ENCODE results near the gene CHAF1A. TPM values are rescaled to one million over a fixed set of nuclear protein-coding genes. Genes with fewer than 3 reads are reported as not detected.

Gene CHAF1A
- total RNA-seq, 3 donors from 2014 or later, result 17.3 to 24.9 (median 18.1) TPM

DNA sequence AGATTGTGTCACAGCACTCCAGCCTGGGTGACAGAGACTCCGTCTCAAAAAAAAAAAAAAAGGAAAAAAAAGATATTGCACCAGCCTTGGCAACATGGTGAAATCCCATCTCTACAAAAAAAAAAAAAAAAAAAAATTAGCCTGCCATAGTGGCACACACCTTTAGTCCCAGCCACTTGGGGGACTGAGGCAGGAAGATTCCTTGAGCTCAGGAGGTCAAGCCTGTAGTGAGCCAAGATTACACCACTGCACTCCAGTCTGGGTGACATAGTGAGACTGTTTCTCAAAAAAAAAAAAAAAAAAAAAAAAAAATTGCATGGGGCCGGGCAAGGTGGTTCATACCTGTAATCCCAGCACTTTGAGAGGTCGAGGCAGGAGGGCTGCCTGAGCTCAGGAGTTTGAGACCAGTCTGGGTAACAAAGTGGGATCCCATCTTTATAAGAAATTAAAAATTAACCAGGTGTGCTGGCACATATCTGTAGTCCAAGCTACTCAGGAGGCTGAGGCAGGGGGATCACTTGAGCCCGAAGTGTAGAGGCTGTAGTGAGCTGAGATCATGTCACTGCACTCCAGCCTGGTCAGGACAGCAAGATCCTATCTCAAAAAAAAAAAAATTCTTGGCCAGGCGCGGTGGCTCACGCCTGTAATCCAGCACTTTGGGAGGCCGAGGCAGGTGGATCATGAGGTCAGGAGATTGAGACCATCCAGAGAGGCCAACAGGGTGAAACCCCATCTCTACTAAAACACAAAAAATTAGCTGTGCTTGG is 62.6 kb downstream of the CHAF1A start:
- Histone ChIP-seq H3K36me3 (ENCODE audit: low read depth) (no peaks in the 10 kb centered on the region), H3K4me3 (no peak overlapping the region), H3K4me1 (ENCODE audit: low read depth) (no peaks in the 10 kb centered on the region), H3K9me3 (no peaks in the 10 kb centered on the region)
- intact Hi-C loops (cut with DNase I, micrococcal nuclease), result no loop called here
- TF ChIP-seq, protein P1, sequence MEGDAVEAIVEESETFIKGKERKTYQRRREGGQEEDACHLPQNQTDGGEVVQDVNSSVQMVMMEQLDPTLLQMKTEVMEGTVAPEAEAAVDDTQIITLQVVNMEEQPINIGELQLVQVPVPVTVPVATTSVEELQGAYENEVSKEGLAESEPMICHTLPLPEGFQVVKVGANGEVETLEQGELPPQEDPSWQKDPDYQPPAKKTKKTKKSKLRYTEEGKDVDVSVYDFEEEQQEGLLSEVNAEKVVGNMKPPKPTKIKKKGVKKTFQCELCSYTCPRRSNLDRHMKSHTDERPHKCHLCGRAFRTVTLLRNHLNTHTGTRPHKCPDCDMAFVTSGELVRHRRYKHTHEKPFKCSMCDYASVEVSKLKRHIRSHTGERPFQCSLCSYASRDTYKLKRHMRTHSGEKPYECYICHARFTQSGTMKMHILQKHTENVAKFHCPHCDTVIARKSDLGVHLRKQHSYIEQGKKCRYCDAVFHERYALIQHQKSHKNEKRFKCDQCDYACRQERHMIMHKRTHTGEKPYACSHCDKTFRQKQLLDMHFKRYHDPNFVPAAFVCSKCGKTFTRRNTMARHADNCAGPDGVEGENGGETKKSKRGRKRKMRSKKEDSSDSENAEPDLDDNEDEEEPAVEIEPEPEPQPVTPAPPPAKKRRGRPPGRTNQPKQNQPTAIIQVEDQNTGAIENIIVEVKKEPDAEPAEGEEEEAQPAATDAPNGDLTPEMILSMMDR (IDR thresholded peaks at IDR 0.05), result no peak
- no peak for DNase-seq
- no peak for ATAC-seq

DNA sequence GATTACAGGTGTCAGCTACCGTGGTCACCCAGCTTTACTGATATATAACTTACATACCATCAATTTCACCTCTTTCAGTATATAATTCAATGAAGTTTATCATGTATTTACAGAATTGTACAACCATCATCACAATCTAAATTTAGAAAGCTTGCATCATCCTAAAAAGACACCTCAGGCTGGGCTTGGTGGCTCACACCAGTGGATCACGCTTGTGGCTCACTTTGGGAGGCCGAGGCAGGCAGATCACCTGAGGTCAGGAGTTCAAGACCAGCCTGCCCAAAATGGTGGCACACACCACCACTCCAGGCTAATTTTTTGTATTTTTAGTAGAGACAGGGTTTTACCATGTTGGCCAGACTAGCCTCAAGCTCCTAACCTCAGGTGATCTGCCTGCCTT is 65.4 kb downstream of the CHAF1A start:
- H3K4me1 ChIP-seq (ENCODE audit: low read depth), result no peaks in the 10 kb centered on the region
- peaks cover 6% of the 10 kb centered on the region for H3K36me3 ChIP-seq (ENCODE audit: low read depth)
- intact Hi-C loops (cut with DNase I, micrococcal nuclease), result no loop called here
- no peak for ATAC-seq
- H3K9me3 ChIP-seq, result no peaks in the 10 kb centered on the region
- TF ChIP-seq, protein P1 (IDR thresholded peaks at IDR 0.05), result no peak
- no peak for DNase-seq
- H3K4me3 ChIP-seq, result no peak overlapping the region

DNA sequence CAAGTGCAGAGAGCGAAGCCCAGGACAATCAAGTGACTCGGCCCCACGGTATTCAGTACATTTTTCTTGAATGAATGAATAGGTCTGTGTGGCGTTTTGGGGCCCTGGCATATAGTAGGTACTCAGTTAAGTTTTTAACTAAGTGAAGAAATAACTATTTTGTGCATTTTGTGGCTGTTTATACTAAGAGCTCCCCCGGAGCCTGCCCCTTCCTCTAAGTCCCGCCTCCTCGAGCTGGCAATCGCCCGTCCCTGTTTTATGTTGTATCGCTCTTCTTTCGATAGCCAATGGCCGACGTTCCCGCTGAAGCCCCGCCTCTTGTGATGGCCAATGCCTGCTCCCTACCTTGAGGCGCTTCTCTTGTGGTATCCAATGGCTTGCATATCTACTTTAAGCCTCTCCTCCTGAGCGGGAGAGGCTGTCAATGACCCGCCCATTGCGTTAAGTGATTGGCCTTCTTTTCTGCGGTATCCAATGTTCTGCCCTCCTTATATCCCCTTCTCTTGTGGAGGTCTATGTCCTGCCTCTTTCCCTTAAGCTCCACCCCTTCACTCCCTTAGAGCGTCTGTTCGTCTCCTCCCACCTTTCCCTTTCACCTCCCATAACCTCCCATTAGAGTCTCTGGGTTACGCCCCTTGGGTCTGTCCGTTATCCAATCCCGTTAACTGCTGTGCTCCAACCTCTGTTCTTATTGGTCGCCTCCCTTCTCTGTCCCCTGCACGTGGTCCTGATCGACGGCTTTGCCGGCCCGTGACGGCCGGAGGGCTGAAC is 69.1 kb downstream of the CHAF1A start:
- peak overlapping the region; percentile 83 for H3K4me3 ChIP-seq
- peaks cover 6% of the 10 kb centered on the region for H3K36me3 ChIP-seq (ENCODE audit: low read depth)
- peak; percentile 92 for ATAC-seq
- H3K4me1 ChIP-seq (ENCODE audit: low read depth), result peaks cover 12% of the 10 kb centered on the region
- H3K9me3 ChIP-seq, result no peaks in the 10 kb centered on the region
- TF ChIP-seq, protein P1 (IDR thresholded peaks at IDR 0.05), result no peak
- DNase-seq, result peak; percentile 97 to 99 (median 98)
- intact Hi-C loops (cut with DNase I, micrococcal nuclease), result no loop called here

DNA sequence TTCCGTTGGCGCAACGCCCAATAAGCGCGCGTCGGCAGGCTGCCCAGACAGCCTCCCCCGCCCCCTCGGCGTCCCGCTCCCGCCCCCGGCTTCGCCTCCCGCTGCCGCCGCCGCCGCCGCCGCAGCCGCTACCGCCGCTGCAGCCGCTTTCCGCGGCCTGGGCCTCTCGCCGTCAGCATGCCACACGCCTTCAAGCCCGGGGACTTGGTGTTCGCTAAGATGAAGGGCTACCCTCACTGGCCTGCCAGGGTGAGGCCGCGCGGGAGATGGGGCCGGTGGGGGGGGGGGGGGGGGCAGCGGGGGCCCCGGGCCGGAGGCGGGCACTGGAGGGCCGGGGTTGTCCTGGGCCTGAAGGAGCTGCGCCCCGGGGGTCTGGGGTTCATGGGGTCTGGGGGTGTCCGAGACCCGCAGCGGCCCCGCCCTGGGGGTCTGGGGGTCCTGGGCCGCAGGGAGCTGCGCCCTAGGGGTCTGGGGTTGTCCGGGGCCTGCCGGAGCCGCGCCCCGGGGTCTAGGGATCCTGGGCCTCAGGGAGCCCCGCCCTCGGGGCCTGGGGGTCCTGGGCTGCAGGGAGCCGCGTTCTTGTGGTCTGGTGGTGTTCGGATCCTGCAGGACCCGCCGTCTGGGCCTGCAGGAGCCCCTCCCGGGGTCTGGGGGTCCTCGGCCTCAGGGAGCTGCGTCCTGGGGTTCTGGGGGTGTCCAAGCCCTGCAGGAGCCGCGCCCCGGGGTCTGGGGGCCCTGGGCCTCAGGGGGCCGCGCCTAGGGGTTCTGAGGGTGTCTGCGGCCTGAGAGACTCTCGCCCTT is 69.9 kb downstream of the CHAF1A start, which contains the start of gene HDGFL2:
Gene HDGFL2, plus strand, starts transcription at position 124 of the 801 bp plus-strand sequence. Its CDS starts 54 bp downstream, at position 178.
- Histone ChIP-seq H3K4me1 (ENCODE audit: low read depth) (peaks cover 12% of the 10 kb centered on the region), H3K4me3 (peak within 1 kb of the TSS; percentile 83), H3K36me3 (ENCODE audit: low read depth) (peaks cover 6% of the 10 kb centered on the region), H3K9me3 (no peaks in the 10 kb centered on the region)
- DNase-seq (peak in 2 of 3 donors; percentile 69 to 98), ATAC-seq (no peak)
- intact Hi-C loops (cut with DNase I, micrococcal nuclease), result no loop called here
- TF ChIP-seq, protein P1 (IDR thresholded peaks at IDR 0.05), result no peak

DNA sequence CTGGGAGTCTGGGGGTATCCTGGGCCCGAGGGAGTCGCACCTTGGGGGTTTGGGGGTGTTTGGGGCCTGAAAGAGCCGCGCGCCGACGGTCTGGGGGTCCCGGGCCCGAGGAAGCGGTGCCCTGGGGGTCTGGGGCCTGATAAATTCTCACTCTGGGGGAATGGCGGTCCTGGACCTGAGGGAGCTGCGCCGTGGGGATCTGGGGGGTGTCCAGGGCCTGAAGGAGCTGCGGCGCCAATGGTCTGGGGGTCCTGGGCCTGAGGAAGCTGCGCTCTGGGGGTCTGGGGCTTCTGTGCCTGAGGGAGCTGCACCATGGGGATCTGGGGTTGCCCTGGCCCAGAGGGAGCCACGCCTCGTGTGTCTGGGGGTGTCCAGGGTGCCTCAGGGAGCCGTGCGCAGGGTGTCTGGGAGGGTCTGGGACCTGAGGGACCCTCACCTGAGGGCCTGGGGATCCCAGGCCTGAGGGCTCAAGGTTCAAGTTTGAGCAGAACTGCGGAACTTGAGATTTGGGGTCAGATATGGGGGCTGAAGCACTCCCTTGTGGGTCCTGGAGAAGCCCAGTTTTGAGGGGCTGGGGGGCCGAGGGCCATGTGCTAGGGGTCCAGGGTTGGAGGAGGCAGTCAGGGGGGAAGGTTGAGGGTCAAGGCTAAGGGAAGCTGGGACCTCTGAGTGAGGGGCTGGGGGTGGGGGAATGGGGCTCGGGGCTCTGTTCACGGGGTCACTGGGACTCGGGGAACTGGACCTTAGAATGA is 70.7 kb downstream of the CHAF1A start:
- DNase-seq (no peak), ATAC-seq (no peak)
- H3K36me3 ChIP-seq (ENCODE audit: low read depth), result peaks cover 6% of the 10 kb centered on the region
- H3K9me3 ChIP-seq, result no peaks in the 10 kb centered on the region
- intact Hi-C loops (cut with DNase I, micrococcal nuclease), result no loop called here
- TF ChIP-seq, protein P1 (IDR thresholded peaks at IDR 0.05), result no peak
- peaks cover 12% of the 10 kb centered on the region for H3K4me1 ChIP-seq (ENCODE audit: low read depth)
- peak overlapping the region; percentile 83 for H3K4me3 ChIP-seq

Data from mucosa of descending colon (tissue), 3 donors.